ENCODE results near the gene RGCC. TPM values are rescaled to one million over a fixed set of nuclear protein-coding genes. Genes with fewer than 3 reads are reported as not detected.

The RGCC gene
- polyA plus RNA-seq, 1 donor from 2014 or later = not detected

DNA sequence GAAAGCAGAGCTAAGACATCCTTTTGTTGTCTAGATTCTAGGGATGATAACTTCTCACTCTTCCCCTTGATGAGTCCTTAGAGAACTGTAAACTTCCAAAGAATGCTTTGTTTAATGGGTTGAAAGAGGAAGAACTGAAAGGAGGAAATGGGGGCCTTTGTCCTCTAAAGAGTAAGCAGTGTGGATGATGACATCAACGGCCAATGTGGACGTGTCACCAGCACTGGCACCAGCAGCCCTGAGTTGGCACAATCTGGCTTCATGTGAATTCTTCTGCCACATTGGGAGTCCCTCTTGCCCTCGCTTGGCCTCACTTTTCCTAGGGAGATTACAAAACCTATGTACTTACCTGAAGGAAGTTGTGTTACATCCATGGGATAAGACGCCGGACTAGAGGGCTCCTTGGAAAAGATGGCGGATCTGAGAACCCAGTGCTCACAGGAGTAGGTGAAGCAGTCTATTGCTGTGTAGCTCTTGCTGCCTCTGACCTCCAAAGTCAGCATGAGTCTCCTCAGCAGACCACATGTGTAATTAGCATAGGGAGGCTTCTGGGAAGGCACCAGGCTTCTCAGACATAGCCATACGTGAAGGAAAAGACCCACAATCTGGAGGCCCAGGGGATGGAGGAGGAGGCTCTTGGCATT lies 62.8 kb downstream of the RGCC start:
- Histone ChIP-seq H3K9me3 (ENCODE audit: low read length) (no peaks in the 10 kb centered on the region), H2AFZ (ENCODE audit: low read depth, low read length) (no peak overlapping the region), H3K79me2 (replicated peaks; ENCODE audit: insufficient read depth, low read length) (no peaks in the 10 kb centered on the region)

More for the DNA sequence above, 62.8 kb downstream of the RGCC start:
- Histone ChIP-seq H4K20me1 (ENCODE audit: insufficient read depth) (no peaks in the 10 kb centered on the region), H3K9ac (ENCODE audit: low read length) (no peak overlapping the region), H3K27me3 (ENCODE audit: insufficient read depth, low read depth, low read length) (no peaks in the 10 kb centered on the region), H3K4me3 (ENCODE audit: low read length) (no peak overlapping the region), H3K9me2 (ENCODE audit: insufficient read depth, low read length) (no peaks in the 10 kb centered on the region), H3K36me3 (ENCODE audit: insufficient read depth, low read length) (no peaks in the 10 kb centered on the region), H3K4me2 (ENCODE audit: low read length) (no peak overlapping the region), H3K27ac (ENCODE audit: low read length) (no peak overlapping the region), H3F3A (ENCODE audit: insufficient read depth, low read length, poor library complexity, severe bottlenecking) (no peaks in the 10 kb centered on the region)
- TF ChIP-seq MXI1 (conservative IDR thresholded peaks at IDR 0.05; ENCODE audit: poor library complexity, severe bottlenecking) (no peak), EP300 (conservative IDR thresholded peaks at IDR 0.05; ENCODE audit: poor library complexity, severe bottlenecking) (no peak), EZH2 (IDR thresholded peaks at IDR 0.05; ENCODE audit: borderline replicate concordance, insufficient read depth, low read length, poor library complexity, severe bottlenecking) (no peak), SMC3 (conservative IDR thresholded peaks at IDR 0.05; ENCODE audit: poor library complexity) (no peak), TAF1 (IDR thresholded peaks at IDR 0.05; ENCODE audit: low read depth) (no peak), POLR2AphosphoS5 (IDR thresholded peaks at IDR 0.05) (no peak), RAD21 (conservative IDR thresholded peaks at IDR 0.05) (no peak)
- TF ChIP-seq, protein P1, sequence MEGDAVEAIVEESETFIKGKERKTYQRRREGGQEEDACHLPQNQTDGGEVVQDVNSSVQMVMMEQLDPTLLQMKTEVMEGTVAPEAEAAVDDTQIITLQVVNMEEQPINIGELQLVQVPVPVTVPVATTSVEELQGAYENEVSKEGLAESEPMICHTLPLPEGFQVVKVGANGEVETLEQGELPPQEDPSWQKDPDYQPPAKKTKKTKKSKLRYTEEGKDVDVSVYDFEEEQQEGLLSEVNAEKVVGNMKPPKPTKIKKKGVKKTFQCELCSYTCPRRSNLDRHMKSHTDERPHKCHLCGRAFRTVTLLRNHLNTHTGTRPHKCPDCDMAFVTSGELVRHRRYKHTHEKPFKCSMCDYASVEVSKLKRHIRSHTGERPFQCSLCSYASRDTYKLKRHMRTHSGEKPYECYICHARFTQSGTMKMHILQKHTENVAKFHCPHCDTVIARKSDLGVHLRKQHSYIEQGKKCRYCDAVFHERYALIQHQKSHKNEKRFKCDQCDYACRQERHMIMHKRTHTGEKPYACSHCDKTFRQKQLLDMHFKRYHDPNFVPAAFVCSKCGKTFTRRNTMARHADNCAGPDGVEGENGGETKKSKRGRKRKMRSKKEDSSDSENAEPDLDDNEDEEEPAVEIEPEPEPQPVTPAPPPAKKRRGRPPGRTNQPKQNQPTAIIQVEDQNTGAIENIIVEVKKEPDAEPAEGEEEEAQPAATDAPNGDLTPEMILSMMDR (IDR thresholded peaks at IDR 0.05; ENCODE audit: poor library complexity, severe bottlenecking) = no peak
- TF ChIP-seq, protein P2, sequence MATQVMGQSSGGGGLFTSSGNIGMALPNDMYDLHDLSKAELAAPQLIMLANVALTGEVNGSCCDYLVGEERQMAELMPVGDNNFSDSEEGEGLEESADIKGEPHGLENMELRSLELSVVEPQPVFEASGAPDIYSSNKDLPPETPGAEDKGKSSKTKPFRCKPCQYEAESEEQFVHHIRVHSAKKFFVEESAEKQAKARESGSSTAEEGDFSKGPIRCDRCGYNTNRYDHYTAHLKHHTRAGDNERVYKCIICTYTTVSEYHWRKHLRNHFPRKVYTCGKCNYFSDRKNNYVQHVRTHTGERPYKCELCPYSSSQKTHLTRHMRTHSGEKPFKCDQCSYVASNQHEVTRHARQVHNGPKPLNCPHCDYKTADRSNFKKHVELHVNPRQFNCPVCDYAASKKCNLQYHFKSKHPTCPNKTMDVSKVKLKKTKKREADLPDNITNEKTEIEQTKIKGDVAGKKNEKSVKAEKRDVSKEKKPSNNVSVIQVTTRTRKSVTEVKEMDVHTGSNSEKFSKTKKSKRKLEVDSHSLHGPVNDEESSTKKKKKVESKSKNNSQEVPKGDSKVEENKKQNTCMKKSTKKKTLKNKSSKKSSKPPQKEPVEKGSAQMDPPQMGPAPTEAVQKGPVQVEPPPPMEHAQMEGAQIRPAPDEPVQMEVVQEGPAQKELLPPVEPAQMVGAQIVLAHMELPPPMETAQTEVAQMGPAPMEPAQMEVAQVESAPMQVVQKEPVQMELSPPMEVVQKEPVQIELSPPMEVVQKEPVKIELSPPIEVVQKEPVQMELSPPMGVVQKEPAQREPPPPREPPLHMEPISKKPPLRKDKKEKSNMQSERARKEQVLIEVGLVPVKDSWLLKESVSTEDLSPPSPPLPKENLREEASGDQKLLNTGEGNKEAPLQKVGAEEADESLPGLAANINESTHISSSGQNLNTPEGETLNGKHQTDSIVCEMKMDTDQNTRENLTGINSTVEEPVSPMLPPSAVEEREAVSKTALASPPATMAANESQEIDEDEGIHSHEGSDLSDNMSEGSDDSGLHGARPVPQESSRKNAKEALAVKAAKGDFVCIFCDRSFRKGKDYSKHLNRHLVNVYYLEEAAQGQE (IDR thresholded peaks at IDR 0.05; ENCODE audit: borderline replicate concordance) = no peak

Other genes with a start within 250 kb of the RGCC start
- 11.4 and 15.7 TPM in 2 replicates for gene MTRF1, start 194.0 kb upstream of the RGCC start, polyA plus RNA-seq
- gene NAA16, start 146.3 kb upstream of the RGCC start, polyA plus RNA-seq = 49.7 and 57.0 TPM in 2 replicates